ELF-1 (cell line): ENCODE results near the gene TBCD.

Experiments
- DNase-seq: peaks from one replicate; pipeline ENCODE4 v3.0.0-alpha.2; 2016; ENCODE audit warnings: low read depth, low spot score

TBCD gene

DNA sequence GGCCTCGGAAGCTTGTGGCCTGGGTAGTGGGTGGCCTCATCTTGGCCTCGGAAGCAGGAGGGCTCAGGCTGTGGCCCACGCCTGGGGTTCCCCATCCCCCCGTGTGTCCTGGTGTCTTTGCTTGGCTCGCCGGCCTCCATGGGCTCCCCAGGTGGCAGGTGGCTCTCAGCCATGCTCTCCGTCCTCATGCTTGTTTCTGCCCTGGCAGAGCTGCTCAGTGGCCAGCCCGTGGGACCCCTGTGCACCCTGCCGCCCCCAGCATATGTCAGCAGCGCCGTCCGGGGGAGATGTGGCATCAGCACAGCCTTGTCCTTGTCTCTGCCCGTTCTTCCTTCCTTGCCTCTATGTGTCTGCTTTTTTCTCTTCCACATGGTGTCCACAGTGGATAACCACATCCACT is 38.5 kb downstream of the TBCD start:
- DNase-seq: no peak

DNA sequence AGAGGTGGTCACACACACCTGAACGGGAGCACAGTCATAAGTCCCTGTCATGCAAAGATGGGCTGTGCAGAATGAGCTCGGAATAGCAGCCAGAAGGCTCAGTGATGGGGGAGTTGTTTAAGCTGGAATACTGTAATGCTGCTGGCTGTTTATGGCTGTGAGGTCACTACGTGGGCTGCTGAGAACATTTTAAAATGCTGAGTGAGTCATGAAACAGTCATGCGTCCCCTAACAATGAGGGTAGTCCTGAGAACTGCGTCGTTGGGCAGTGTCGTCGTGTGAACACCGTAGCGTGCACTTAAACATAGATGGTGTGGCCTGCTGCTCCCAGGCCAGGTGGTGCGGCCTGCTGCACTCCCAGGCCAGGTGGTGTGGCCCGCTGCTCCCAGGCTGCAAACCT is 39.7 kb downstream of the TBCD start:
- peak; percentile 26 for DNase-seq

DNA sequence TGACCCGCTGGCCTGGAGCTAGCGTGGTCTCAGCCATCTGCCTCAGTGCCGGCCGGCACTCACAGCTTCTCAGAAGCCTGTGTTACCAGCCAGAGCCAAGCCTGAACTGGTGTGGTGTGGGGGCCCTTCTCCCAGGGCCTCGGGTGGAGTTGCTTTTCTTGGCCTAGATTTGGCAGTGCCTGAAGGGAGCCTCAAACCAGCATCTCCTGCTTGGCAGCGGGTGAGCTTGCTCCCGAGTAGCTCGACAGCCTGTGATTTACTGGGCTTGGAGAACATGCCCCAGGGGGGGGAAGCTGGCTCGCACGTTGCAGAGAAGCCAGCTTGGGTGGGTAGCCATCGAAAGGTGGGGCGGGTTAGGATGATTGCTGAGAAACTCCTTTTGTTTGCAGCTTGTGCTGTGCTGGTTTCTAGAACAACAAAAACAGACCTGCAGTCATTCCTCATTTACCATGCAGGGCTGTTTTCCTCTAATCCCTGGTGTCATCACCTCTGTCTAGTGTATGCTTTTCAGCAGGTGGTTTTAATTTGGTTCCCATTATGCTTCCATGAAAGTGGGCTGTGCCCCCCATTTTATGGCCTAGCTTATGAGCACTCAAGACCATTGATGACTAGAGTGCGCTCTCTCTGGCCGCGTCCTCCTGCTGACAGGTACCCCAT is 42.2 kb downstream of the TBCD start:
- peak; percentile 58 for DNase-seq

DNA sequence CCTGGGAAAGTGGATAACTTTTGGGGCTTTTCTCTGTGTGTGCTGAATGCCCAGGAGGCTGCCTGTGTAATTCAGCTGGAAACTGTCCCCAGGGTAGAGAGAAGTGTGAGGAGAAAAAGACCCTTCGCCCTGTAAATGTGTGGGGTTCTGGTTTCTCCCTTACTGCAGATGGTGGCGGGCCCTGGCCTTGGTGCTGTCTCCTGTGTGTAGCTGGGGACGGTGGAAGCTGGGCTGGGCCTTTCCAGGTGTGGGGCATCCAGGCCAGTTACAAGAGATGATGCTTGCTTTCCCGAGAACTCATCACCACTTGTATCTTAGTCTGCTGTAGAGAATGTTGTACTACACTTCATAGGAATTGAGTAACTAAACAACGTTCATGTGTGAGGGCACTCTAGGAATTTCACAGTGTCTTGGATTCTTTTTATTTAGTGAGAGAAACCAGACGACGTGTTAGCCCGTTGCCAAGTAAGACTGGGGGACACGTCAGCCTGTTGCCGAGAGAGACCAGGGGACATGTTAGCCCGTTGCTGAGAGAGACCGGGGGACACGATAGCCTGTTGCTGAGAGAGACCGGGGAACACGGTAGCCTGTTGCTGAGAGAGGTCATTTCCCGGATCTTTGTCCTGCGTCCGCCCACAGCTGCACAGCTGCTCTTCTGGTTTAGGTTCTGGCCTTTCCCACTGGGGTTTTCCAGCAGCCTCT is 43.1 kb downstream of the TBCD start:
- no peak for DNase-seq

DNA sequence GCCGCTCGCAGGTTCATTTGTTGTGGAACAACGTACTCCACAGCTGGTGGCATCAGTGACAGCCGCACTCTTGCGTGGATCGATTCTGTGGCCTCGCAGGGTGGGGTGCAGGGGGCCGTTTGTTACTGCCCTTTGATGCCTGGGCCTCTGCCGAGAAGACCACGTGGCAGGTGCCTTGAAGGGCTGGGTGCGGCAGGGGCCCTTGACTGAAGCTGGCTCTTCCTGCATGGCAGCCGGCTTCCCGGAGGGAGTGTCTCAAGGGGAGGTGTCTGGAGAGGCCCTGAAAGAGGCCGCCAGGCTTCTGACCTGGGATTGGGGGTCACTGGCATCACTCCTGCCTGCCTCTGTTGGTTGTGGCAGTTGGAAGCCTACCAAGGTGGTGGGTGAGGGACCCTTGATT is 43.8 kb downstream of the TBCD start:
- DNase-seq: no peak

DNA sequence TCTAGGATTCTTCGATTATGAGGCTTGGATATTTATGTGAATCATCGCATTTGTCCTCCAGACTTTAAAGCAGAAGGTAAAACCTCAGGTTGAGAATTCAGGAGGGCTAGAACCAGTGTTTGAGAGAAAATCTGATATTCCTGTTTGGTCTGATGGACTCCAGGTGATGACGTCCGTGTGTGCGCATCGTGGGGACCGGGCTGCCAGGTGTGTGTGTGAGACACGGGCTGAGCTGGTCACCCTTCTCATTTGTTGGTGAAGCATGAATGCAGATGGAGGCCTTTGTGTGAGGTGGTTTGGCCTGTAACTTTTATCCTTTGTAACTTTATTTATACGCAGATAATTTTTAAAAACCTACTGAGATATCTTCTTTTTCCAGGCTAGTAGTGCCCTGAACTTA is 45.2 kb downstream of the TBCD start:
- no peak for DNase-seq

DNA sequence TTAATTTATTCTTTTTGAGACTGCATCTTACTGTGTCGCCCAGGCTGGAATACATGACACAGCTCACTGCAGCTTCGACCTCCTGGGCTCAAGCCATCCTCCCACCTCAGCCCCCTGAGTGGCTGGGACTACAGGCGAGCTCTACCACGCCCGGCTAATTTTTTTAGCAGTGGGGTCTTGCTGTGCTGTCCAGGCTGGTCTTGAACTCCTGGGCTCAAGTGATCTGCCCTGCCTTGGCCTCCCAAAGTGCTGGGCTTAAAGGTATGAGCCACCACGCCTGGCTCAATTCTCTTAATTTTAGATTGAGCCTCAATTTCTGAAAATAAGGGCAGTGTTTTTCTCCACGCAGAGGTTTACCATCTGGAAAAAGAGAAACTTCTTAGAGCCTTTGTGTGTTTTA is 46.9 kb downstream of the TBCD start:
- DNase-seq: no peak

DNA sequence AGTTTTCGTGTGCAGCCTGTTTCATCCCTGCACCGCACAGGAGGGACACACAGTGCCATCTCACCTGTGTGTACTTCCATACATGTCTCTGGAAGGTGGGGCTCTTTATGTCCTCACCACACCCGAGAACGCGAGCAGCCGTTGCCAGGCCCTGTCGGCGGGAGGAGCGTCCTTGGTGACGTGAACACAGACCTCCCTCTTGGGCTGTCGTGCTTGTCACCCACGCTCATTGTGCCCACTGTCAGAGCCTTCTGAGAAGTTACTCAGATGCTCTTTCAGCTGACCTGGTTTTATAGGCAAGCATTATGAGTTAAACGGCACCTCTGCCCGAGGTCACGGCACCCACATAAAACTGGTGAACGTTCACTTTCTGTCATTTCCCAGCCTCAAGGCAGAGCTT is 47.7 kb downstream of the TBCD start:
- no peak for DNase-seq

DNA sequence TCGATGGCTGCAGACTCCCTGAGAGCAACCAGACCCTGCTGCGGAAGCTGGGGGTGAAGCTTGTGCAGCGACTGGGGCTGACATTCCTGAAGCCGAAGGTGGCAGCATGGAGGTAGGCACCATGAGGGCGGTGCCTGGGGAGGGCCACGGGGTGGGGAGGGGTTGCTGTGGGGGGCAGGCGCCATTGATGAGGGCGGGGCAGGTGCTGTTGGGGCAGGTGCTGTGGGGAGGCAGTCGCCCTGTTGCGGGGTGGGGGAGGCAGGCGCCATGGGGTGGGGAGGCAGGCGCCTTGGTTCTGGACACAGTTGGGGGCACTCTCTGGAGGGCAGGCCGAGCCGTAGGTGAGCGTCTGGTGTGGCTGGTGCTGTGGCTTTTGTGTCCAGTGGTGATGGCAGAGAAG is 49.0 kb downstream of the TBCD start:
- DNase-seq: no peak

DNA sequence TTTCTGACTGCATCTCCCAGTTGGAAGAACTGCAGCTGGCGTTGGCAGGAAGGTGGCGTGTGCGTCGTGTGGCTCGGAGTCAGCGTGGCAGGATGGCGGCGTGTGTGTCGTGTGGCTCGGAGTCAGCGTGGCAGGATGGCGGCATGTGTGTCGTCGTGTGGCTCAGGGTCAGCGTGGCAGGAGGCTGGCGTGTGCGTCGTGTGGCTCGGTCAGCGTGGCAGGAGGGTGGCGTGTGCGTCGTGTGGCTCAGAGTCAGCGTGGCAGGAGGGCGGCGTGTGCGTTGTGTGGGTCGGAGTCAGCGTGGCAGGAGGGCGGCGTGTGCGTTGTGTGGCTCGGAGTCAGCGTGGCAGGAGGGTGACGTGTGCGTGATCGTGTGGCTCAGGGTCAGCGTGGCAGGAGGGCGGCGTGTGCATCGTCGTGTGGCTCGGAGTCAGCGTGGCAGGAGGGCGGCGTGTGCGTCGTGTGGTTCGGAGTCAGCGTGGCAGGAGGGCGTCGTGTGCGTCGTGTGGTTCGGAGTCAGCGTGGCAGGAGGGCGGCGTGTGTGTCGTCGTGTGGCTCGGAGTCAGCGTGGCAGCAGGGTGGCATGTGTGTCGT is 49.6 kb downstream of the TBCD start:
- DNase-seq: no peak

DNA sequence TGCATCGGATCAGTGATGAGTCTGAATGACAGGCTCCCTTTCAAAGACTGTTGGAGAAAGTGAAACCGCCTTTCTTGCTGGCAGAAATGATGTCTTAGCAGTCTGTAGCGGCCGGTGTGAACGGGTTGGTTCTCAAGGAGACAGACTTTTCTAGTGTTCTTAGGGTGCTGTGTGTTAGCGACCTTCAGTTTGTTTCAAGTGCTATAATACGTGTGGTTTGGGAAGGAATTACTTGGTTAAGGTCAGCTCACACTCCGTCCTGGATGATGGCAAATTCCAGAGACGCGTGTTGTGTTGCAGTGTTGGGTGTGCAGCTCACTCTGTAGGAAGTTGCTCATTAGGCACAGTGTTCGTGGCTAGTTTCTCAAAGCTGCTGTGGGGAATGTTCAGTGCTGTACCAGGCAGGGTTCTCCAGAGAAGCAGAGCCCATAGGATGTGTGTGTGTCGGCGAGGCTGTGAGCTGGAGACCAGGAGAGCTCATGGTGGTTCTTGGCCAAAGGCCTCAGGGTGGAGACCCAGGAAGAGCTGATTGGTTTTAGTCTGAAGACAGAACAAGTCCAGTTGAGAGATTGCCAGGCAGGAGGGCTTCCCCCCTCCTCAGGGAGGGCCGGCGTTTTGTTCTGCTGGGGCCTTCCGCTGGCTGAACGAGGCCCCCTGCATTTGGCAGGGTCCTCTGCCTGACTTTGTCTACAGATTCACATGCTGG is 50.4 kb downstream of the TBCD start:
- no peak for DNase-seq

DNA sequence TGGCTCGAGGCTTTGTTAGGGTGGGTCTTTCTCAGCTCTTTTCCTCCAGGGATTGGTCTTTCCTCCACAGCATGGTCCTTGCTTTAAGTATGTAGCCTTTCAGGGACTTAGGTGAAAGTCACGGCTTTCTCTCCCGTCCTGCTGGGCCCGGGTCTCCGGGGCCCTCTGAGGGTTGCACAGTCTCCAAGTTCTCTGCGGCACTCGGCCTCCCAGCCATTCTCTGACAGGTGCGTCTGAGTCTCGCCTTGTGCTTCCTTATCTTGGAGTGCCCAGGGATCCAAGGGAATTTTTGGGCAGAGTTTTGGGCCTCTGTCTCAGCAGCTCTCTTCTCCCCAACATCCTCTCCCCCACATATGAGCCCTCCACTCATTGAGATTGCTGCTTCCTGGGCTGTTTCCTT is 51.3 kb downstream of the TBCD start:
- DNase-seq: no peak

DNA sequence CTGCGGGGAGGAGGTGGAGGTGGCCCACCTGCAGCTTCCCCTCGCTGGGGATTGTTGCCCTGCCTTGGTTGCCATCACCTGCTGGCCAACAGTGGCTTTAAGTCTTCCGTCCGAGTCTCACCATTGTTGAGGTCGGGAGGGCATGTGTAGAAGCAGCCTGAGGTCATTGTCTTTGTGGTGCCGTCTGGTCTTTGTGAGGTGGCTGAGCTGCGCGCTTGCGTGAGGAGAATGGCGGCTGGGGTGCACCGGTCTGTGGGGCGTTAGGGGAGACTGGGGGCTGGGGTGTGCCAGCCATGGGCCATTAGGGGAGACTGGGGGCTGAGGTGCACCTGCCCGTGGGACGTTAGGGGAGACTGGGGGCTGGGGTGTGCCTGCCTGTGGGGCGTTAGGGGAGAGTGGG is 51.7 kb downstream of the TBCD start:
- no peak for DNase-seq

DNA sequence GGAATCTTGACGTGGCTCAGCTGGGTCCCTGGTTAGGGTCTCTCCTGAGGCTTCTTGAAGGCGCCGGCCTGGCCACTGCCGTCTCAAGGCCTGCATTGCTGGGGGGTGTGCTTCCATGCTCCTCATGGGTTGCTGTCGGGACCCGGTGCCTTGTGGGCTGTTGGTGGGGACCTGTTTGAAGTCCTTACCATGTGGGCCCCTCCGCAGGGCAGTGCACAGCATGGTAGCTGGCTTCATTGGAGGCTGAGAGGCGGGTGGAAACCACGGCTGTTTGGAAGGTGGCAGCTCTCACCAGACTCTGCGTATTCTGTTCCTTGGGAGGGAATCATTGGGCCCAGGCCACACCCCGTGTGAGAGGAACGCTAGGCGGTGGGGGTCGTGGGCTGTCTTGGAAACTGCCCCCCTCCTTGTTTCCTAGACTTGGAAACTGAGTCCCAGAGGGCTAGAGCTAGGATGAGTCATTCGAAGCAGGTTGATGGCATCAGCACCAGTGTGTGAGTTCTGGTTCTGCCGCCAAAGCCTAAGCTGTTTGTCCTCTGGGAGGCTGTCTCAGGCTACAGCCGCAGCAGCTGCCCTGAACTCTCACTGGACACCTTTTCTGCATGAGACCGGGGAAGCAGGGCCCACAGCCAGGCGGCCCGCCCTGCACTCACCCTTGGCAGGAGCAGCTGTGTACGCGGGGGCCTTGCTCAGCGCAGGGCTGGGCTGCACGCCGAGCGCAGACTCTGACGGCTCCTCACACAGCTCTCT is 52.8 kb downstream of the TBCD start:
- DNase-seq: no peak

DNA sequence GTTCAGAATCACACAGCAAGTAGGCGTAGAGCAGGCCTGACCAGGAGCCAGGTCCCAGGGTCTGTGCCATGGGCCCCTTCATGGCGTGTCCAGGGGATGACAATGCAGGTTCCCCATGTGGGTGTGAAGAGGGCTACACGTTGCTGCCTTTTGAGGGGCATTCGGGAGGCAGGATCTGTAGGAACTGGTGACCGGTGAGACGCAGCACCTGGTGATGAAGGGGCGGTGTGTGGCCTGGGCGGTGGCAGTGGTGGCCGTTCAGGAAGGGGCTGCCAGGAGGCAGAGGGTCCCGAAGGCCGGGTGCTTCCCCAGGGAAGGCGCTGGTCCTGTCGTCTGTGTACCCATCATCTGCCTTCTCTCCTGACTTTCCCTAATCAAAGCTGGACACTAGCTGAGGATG is 53.4 kb downstream of the TBCD start:
- no peak for DNase-seq

DNA sequence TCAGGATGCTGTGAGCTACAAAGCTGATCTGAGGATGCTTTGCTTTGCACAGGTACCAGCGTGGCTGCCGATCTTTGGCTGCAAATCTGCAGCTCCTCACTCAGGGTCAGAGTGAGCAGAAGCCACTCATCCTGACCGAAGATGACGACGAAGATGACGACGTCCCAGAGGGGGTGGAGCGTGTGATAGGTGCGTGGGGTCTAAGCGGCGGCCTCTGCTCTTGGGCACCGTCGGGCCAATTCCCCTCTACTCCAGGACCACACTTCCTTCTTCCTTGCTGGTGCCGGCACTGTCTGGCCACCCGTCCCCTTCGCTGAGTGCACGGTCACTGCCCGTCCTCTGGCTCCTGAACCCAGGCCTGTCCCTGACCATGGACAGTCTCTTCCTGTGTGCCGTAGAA is 54.0 kb downstream of the TBCD start:
- no peak for DNase-seq

DNA sequence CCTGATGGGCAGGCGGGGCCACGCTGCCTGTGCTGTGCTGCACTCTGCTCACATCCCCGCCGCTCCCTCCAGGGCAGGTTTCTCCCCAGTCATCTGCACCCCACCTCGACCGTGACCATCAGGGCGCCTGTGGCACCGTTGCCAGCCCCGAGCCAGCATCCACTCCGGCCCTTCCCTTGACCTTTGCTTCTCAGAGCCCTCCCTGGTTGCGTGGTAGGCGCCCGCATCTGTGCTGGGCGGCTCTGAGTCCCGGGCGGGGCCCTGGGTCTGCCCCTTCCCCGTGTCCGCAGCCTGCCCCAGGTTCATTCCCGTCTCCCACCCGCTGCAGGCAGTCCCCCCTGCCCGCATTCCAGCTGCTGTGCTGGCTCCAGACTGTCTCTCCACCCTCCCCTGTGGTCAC is 54.8 kb downstream of the TBCD start:
- DNase-seq: no peak

DNA sequence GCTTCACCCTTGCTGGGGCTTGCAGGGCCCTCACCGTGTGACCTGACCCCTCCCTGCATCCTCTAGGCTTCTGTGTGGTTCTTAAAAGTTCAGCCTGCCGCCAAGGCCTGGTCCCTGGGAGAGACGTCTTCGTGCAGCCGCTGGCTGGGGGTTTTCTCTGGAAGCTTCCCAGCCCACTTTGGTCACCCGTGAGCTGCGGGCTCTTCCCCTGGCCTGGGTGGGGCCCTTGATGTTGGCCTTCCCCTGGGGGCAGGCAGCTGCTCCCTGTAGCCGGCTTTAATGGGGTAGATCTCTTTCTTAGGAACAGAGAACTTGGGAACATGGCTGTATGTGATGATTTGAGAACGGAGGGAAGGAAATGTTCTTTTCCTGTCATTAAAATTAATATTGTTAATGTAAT is 55.2 kb downstream of the TBCD start:
- DNase-seq: no peak

DNA sequence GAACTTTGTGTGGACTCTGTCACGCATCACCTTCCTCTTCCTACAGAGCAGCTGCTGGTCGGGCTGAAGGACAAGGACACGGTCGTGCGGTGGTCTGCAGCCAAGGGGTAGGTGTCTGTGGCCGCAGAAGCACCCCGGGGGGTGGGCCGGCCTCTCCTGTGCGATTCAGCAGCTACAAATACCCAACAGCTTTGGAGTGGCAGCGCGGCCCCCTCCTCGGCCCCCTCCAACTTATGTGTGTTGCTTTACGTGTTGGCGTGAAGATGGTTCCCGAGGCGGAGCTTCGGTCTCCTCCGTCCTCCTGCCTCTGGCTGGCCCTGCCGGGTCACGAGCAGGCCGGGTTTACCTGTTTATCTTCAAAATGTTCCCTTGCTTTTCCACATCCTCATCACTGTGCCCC is 55.7 kb downstream of the TBCD start:
- no peak for DNase-seq

DNA sequence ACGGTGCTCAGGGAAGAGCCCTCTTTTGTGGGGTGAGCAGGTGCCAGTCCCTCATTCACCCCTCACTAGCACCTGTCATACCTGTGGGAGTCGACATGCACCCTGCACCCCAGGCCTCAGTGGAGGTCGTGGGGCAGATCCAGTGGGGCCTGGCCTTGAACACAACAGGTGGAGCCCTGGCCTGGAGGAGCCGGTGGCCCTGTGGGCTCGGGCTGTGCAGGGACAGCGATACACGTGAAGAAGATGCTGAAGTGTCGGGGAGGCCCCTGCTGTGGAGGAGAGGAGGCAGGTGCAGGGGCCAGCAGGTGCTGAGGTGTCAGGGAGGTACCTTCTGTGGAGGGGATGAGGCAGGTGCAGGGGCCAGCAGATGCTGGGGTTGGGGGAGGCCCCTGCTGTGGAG is 56.1 kb downstream of the TBCD start:
- no peak for DNase-seq

DNA sequence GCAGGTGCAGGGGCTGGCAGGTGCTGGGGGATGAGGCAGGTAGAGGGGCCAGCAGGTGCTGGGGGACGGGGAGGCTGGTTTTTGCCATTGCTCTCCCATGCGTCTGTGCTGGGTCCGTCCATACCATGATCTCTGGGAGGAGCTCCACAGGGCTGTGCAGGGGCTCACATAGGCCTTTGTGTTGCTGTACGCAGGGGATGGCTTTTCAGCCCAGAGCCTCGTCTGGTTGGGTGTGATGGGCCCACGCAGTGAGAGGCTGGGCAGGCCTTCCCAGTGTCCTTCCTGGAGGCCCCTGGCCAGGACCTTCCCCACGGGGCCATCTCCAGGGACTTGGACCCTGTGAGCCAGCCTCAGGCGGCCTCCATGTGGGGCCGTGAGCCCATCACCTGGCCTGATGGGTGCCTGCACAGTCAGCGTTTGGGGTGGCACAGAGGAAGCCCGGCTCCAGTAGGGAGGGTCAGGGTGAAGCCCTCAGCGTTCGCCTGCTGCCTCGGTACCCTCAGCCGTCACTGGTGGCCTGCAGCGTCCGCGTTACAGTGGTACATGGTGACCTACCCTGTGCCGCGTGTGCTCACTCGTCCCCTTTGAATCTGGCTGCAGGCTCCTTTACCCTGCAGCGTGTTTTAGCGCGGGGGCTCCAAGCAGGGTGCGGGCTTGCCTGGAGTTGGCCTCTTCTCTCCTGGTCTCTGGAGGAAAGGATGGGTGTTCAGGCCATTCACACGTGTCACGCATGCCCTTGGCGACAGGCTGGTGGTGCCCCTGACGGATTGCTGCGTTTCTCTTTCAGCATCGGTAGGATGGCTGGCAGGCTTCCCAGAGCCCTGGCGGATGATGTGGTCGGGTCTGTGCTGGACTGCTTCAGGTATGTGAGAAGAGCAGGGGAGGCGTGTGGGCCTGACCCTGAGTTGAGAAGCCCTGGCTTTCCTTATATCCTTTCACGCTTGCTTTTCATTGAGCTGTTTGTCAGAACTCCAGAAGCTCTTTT is 57.3 kb downstream of the TBCD start:
- no peak for DNase-seq
